ENCODE results near the gene RTN4R. TPM values are rescaled to one million over a fixed set of nuclear protein-coding genes. Genes with fewer than 3 reads are reported as not detected.

RTN4R gene
- total and polyA plus RNA-seq, 9 of the 15 experiments (the other 6 are each of a cell fraction or from before 2014, with no cell fraction given) = 0.04 to 2.8 (median 1.4) TPM; not detected in 3

- Histone ChIP-seq H4K20me1 (replicated peaks; ENCODE audit: control insufficient read depth, insufficient read depth, low read length) (peaks cover 5% of the 10 kb centered on the region; the same call in 1 of the 2 replicates), H2AFZ (ENCODE audit: low read depth, low read length) (no peak overlapping the region), H3K4me3 (no peak overlapping the region), H3K9me3 (replicated peaks; ENCODE audit: control insufficient read depth, insufficient read depth, low read depth, low read length) (peaks cover 25% of the 10 kb centered on the region), H3K9me1 (ENCODE audit: control insufficient read depth, insufficient read depth, low read length) (no peaks in the 10 kb centered on the region), H3K4me2 (ENCODE audit: insufficient read depth, low read length) (no peak overlapping the region), H3K4me1 (replicated peaks in 1 of 2; ENCODE audit: control insufficient read depth in 2 of 2, insufficient read depth in 2 of 2, low read length in 2 of 2) (peaks cover 0 to 38% of the 10 kb centered on the region in 2 experiments; a peak in 2 of 5 replicates), H3K36me3 (ENCODE audit: control insufficient read depth, insufficient read depth, low read length) (no peaks in the 10 kb centered on the region), H3K9ac (ENCODE audit: insufficient read depth in 1 of 2, low read depth in 2 of 2, low read length in 2 of 2) (no peak overlapping the region), H3K27ac (ENCODE audit: extremely low read depth, low read depth, low read length) (no peak overlapping the region), H3K27me3 (ENCODE audit: control insufficient read depth in 2 of 2, insufficient read depth in 2 of 2, low read length in 2 of 2) (peaks cover 24 to 85% of the 10 kb centered on the region in 2 experiments; a peak in 4 of 5 replicates), H3K79me2 (ENCODE audit: control insufficient read depth, insufficient read depth, low read length) (no peaks in the 10 kb centered on the region)
- ChIA-PET CTCF (ENCODE audit: low intra/inter-chr PET ratio) (no interaction called here), POLR2A (interaction anchor here (0.5 to 5.2 kb wide), 5 partner anchors 10 to 792 kb away, joined by 3 to 38 read pairs (median 4); partner anchors contain the start of gene MRPL40)
- DNase-seq (ENCODE audit: extremely low read depth in 1 of 4, low spot score in 3 of 4) (no peak), ATAC-seq (no peak), FAIRE-seq (no peak)
- no TSS peak for BruUV-seq (replicated peaks)
- 12% methylated on average over 29 of the region's 29 CpGs for WGBS (ENCODE audit: insufficient coverage, low coverage, missing lambda C conversion rate)
- in situ Hi-C loops (cut with MboI) = no loop called here
- intact Hi-C loops (cut with micrococcal nuclease) = loop anchor here (2.0 kb wide), 1 partner anchor 21 kb away; no protein-coding TSS in a partner anchor
- TF ChIP-seq PATZ1 (CRISPR knock-in tag; IDR thresholded peaks at IDR 0.05; ENCODE audit: borderline replicate concordance) (no peak), ERF (CRISPR knock-in tag; IDR thresholded peaks at IDR 0.05) (peak; percentile 42; the same call in 1 of the 2 replicates), SLC30A9 (CRISPR knock-in tag; IDR thresholded peaks at IDR 0.05) (no peak), KLF13 (tag; IDR thresholded peaks at IDR 0.05; ENCODE audit: borderline replicate concordance, low read depth) (no peak), ARID4B (CRISPR knock-in tag; IDR thresholded peaks at IDR 0.05) (no peak), NFRKB (IDR thresholded peaks at IDR 0.05; ENCODE audit: low read depth) (no peak), MYC (IDR thresholded peaks at IDR 0.05; ENCODE audit: low read depth, low read length) (no peak), MYC (CRISPR knock-in tag; IDR thresholded peaks at IDR 0.05; ENCODE audit: borderline replicate concordance, low read depth) (0 out of 2 replicates have a peak, but pooled peaks have one; percentile 18), MAFG (tag; conservative IDR thresholded peaks at IDR 0.05) (no peak), ZNF124 (CRISPR knock-in tag; IDR thresholded peaks at IDR 0.05) (0 out of 2 replicates have a peak, but pooled peaks have one; percentile 26), C11orf30 (IDR thresholded peaks at IDR 0.05; ENCODE audit: low read depth) (no peak), MYNN (IDR thresholded peaks at IDR 0.05) (no peak), MYNN (CRISPR knock-in tag; IDR thresholded peaks at IDR 0.05) (0 out of 2 replicates have a peak, but pooled peaks have one; percentile 21), FOS (IDR thresholded peaks at IDR 0.05; ENCODE audit: extremely low read depth, insufficient read length) (no peak), CBX5 (IDR thresholded peaks at IDR 0.05; ENCODE audit: borderline replicate concordance, low read depth) (no peak), TRIM28 (IDR thresholded peaks at IDR 0.05) (no peak)
These were observed 44.5 kb downstream of the RTN4R start for GRCh38 chr22:20223421-20224255.

Data from K562 (cell line).